Brain microvascular endothelial cell (primary cell): ENCODE data around the gene NTF3.
"Not testable (repeated sequence)": the region's sequence is repeated elsewhere in the genome, so short reads cannot be mapped to it uniquely, and the experiment has no call there.

Experiments used
- DNase-seq: peaks from one replicate; pipeline ENCODE4 v3.0.0-alpha.2; 2020
- H3K27ac ChIP-seq: fragments of 250-450 bp; sonication (Bioruptor Pico); 2 replicates; pipeline ENCODE4 v1.5.1; 2020; ENCODE audit warnings: mild to moderate bottlenecking, moderate library complexity
- H3K27me3 ChIP-seq: fragments of 250-450 bp; sonication (Bioruptor Pico); replicated peaks from 2 replicates; pipeline ENCODE4 v1.5.1; 2020; ENCODE audit warnings: mild to moderate bottlenecking
- H3K36me3 ChIP-seq: fragments of 250-450 bp; sonication (Bioruptor Pico); replicated peaks from 2 replicates; pipeline ENCODE4 v1.5.1; 2020; ENCODE audit warnings: mild to moderate bottlenecking
- H3K4me3 ChIP-seq: 2 replicates; pipeline ENCODE4 v1.5.1; 2011; ENCODE audit warnings: low read depth, mild to moderate bottlenecking, control low read depth, low read length, moderate library complexity
- CTCF ChIP-seq: IDR thresholded peaks from 2 replicates; pipeline ENCODE4 v1.5.1; 2011; ENCODE audit warnings: low read depth, mild to moderate bottlenecking, moderate library complexity, low read length, control low read depth, inconsistent platforms; ENCODE audit errors: missing control alignments
- in situ Hi-C: cut with HindIII; loops from 2 replicates; pipeline ENCODE4 v1.10.0; 2017; ENCODE audit warnings: low sequenced_read_pairs, low pct_ligation_motif_present

The NTF3 gene

DNA sequence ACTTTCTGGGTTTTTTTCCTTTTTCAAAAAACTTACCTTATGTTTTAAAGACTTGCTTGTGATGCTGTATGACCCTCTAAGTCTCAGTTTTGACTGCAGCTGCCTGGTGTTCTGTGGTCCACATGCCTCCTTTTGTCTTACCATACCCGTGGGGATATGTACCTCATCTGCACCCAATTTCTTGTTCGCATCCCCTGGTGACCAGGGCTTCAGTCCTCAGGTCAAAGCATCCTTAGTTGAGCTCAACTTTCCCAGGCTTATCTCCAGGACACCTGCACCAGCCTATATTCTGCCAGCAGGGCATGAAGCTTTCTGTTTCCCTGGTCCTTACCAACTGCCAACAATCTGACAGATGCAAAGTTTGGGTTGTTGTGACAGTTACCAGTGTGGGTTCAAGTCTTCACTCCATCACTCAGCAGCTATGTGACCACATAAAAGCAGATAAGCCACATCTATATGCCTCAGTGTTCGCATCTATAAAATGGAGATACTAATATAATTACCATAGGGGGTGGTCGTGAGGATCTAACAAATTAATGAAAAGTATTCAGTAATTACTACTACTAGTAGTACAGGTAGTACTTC is 94.0 kb downstream of the NTF3 start:
- Histone ChIP-seq H3K36me3 (no peaks in the 10 kb centered on the region), H3K27ac (no peak overlapping the region), H3K27me3 (no peaks in the 10 kb centered on the region), H3K4me3 (no peak overlapping the region)
- no peak for DNase-seq
- TF ChIP-seq CTCF = no peak
- in situ Hi-C loops = no loop called here

DNA sequence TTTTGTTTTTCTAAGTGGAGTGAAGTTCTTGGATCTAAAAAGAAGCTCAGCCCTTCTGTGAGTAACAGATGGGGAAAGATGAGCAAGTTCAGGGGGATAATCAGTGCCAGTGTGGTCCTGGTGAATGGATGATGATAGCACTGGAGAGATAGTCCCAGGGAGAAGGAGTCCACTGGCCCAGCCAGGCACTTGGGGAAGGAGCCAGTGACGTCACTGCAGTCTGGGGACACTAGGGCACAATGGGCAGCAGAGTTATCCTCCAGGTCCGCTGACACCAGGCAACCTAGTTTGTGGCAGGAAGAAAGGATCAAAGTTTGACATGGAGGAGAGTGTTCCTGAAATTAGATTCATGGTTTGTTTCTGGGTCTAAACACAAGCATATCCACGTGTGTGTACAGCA is 101.5 kb downstream of the NTF3 start:
- no peak for TF ChIP-seq CTCF
- no peaks in the 10 kb centered on the region for H3K27me3 ChIP-seq
- no peak for DNase-seq
- no peaks in the 10 kb centered on the region for H3K36me3 ChIP-seq
- H3K27ac ChIP-seq = no peak overlapping the region
- in situ Hi-C loops = no loop called here
- no peak overlapping the region for H3K4me3 ChIP-seq

DNA sequence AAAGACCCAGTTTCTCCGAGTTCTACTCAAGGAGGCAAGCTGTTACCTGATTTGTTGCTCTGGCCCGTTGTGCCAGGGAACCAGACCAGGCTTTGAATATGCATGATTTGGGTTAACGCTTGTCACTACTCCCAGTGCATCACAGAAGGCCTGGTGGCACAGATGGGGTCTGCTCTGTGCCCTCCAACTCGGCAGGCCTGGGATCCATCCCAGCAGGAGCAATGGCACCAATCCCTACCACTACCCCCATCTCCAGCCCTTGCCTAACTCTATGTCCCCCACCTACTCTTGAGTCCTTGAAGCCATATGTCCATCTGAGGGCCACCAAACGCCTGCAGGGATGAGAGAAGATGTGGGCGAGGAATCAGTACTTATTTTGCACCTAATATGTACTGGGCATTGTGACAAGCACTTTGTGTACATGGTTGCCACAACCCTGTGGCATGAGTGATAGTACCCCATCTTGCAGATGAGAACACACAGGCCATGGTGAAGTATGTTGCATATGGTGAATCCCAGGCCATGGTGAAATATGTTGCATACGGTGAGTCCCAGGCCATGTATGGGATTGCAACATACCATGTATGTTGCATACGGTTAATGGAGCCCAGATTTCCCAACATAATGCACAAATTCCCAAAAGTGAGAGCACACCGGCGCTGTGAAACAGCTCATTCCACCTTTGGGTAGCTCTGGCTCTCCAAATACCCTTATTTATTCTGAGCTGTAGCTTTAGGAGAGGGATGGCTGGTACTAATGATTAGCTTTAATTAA is 102.7 kb downstream of the NTF3 start:
- no peak overlapping the region for H3K27ac ChIP-seq
- no peak for TF ChIP-seq CTCF
- H3K36me3 ChIP-seq = no peaks in the 10 kb centered on the region
- in situ Hi-C loops = no loop called here
- no peaks in the 10 kb centered on the region for H3K27me3 ChIP-seq
- H3K4me3 ChIP-seq = no peak overlapping the region
- DNase-seq = no peak

DNA sequence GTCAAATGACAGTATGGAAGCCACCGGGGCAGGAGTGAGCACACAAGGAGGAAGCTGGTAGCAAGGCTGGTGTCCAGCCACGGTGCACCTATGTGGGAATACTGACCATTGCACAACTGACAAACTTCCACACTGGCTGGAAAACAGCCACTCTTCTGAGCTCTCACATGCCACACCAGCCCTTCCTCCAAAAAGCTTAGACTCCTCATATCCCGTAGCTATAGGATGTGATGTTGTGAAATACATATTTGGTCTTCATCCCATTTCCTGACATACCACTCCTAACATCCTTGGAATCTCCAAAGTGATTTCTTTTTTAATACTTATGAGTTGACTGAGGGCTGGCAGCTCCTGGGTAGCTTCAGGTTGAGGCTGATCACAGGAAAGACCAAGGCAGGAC is 103.6 kb downstream of the NTF3 start:
- H3K27me3 ChIP-seq = no peaks in the 10 kb centered on the region
- no peak overlapping the region for H3K4me3 ChIP-seq
- TF ChIP-seq CTCF = no peak
- in situ Hi-C loops = no loop called here
- DNase-seq = no peak
- H3K27ac ChIP-seq = no peak overlapping the region
- no peaks in the 10 kb centered on the region for H3K36me3 ChIP-seq

DNA sequence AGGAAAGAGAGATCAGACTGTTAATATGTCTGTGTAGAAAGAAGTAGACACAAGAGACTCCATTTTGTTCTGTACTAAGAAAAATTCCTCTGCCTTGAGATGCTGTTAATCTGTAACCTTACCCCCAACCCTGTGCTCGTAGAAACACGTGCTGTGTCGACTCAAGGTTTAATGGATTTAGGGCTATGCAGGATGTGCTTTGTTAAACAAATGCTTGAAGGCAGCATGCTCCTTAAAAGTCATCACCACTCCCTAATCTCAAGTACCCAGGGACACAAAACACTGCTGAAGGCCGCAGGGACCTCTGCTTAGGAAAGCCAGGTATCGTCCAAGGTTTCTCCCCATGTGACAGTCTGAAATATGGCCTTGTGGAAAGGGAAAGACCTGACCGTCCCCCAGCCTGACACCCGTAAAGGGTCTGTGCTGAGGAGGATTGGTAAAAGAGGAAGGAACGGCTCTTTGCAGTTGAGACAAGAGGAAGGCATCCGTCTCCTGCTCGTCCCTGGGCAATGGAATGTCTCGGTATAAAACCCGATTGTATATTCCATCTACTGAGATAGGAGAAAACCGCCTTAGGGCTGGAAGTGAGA is 105.2 kb downstream of the NTF3 start:
- in situ Hi-C loops = not testable (repeated sequence)

GRCh38 chr12:5537771-5538170 is 105.9 kb downstream of the NTF3 start:
- H3K4me3 ChIP-seq = no peak overlapping the region
- DNase-seq = no peak
- no peaks in the 10 kb centered on the region for H3K36me3 ChIP-seq
- no peak overlapping the region for H3K27ac ChIP-seq
- in situ Hi-C loops = no loop called here
- no peaks in the 10 kb centered on the region for H3K27me3 ChIP-seq
- TF ChIP-seq CTCF = no peak

More for the DNA sequence above, 105.2 kb downstream of the NTF3 start:
- not testable (repeated sequence) for H3K27me3 ChIP-seq, H3K4me3 ChIP-seq, H3K36me3 ChIP-seq, H3K27ac ChIP-seq, DNase-seq
